Measurements from ENCODE around the gene NDUFB4. TPM values are rescaled to one million over a fixed set of nuclear protein-coding genes. Genes with fewer than 3 reads are reported as not detected.

NDUFB4 gene
- 84.1 and 135 TPM in 2 replicates for total RNA-seq (2014; rRNA removed; shearing (Covaris generic))

DNA sequence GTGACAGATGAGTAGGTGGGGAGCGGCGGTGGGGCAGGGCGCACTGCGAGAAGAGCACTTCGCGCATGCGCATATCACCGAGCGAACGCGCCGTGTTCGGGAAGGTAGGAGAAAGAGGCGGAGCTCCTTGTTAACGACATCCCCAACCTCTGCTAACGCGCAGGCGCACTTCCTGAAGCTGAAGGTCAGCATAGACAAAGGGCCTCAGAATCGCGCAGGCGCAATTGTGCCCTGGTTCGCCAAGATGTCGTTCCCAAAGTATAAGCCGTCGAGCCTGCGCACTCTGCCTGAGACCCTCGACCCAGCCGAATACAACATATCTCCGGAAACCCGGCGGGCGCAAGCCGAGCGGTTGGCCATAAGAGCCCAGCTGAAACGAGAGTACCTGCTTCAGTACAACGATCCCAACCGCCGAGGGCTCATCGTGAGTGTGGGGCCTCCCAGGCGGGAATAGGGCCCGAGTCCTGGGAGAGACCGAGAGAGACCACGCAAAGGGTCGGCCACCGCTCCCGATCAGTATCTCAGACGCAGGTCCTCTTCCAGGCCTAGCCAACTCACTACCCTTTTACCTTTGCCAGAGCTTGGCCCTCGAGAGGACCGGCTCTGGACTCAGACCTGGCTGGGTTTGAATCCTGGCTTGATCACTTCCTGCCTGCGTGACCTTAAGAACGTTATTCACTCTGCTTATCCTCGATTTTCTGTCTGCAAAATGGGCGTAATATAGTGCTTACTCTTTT lies at the start of gene NDUFB4:
NDUFB4 (plus strand) TSS at position 221 of the 737 bp plus-strand sequence; CDS start at position 245, 24 bp downstream.
- H3K4me1 ChIP-seq (replicated peaks) = no peaks in the 10 kb centered on the region; the same call in 1 of the 2 replicates
- DNase-seq (ENCODE audit: low read depth in 1 of 2, low spot score in 2 of 2) = peak; percentile 92 to 98
- no peaks in the 10 kb centered on the region for H3K27me3 ChIP-seq (replicated peaks)
- peaks cover 45% of the 10 kb centered on the region for H3K36me3 ChIP-seq
- peak within 1 kb of the TSS; percentile 86 for H3K27ac ChIP-seq
- H3K4me3 ChIP-seq = peak within 1 kb of the TSS; percentile 73
- no peaks in the 10 kb centered on the region for H3K9me3 ChIP-seq (replicated peaks)

GRCh38 chr3:120550546-120550945 lies 45.6 kb upstream of the NDUFB4 start:
- Histone ChIP-seq H3K36me3 (no peaks in the 10 kb centered on the region), H3K27ac (no peak overlapping the region), H3K4me3 (no peak overlapping the region), H3K27me3 (replicated peaks) (no peaks in the 10 kb centered on the region), H3K4me1 (replicated peaks) (no peaks in the 10 kb centered on the region), H3K9me3 (replicated peaks) (no peaks in the 10 kb centered on the region)
- no peak for DNase-seq (ENCODE audit: low read depth in 1 of 2, low spot score in 2 of 2)

DNA sequence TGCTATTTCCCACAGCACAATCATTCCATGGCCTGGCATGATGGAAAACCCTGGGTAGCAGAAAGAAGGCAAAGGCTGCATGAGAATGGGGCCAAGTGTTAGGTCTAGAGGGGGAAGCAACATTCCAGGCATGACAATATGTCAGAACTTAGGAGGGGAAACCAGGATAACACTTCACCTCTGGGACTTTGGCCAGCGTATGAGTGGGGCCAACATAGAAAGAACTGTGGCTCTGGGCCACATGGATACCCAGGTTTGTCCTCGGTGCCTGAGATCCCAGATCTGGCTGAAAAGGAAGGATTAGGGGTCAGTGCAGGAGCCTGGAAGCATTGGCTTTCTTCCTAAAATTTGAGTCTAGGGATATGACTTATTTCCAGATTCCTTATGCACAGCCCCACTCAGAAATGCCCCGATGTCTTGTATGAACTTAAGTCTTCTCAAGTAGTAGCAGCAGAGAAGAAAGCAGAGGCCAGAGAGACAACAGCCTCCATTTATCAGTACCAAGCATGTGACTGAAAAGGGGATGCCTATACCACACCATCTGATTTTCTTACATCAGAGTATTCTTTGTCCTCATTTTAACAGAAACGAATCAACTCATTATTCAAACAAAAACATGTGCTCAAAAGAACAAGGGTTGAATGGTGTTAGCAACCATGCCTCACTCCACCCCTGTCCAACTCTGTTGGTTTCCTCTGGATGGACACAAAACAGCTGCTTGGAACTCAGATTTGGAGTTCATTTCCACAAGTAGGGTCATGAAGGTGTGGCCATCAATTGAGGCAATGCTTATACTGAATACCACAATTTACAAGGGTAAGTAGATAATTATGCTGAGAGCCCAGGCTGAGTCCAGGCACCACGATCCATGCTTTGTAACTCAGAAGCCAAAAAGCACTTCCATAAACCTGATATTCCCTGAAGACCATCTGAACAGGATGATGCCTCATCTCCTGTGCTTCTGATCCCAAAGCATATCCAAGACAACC lies 43.7 kb upstream of the NDUFB4 start:
- H3K9me3 ChIP-seq (replicated peaks) = no peaks in the 10 kb centered on the region
- no peaks in the 10 kb centered on the region for H3K4me1 ChIP-seq (replicated peaks)
- no peak overlapping the region for H3K4me3 ChIP-seq
- no peaks in the 10 kb centered on the region for H3K27me3 ChIP-seq (replicated peaks)
- H3K27ac ChIP-seq = no peak overlapping the region
- DNase-seq (ENCODE audit: low read depth in 1 of 2, low spot score in 2 of 2) = no peak
- H3K36me3 ChIP-seq = no peaks in the 10 kb centered on the region

DNA sequence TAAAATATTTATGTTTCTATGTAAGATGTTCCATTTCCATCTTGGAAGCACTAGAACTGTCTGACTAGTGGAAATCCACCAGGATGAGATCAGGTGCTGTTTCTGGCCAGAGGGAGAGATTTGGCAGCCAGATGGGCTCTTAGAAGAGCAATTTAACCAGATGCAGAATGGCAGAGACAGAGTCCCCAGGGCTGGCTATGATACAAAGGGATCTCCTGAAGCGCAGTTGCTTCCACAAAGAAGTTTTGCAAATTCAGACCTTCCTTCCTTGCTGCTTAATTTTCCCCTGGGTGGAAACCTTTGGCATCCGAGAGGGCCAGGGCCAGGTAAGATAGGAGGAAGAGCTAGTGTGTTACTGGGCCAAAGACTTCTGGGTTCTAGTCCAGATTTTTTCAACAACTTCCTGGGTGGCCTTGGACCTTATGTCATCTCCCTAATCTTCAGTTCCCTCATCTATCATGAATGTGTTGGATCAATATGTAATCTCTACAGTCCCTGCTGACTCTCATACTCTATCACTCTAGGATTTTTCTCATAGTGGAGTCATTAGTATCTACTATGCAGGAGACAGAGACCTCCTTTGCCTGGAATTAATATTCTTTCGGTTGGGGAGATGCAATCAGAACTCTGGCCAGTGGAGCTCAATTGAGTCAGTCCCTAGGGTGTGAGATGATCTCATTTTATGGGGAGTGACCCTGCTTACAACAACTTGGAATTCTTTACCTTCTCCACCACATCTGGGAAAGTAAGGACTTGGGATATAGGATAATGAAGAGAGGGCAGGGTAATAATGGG lies 41.1 kb upstream of the NDUFB4 start:
- H3K4me1 ChIP-seq (replicated peaks) = peaks cover 11% of the 10 kb centered on the region
- no peaks in the 10 kb centered on the region for H3K36me3 ChIP-seq
- H3K27me3 ChIP-seq (replicated peaks) = no peaks in the 10 kb centered on the region
- H3K27ac ChIP-seq = no peak overlapping the region
- DNase-seq (ENCODE audit: low read depth in 1 of 2, low spot score in 2 of 2) = no peak
- H3K9me3 ChIP-seq (replicated peaks) = no peaks in the 10 kb centered on the region
- no peak overlapping the region for H3K4me3 ChIP-seq

DNA sequence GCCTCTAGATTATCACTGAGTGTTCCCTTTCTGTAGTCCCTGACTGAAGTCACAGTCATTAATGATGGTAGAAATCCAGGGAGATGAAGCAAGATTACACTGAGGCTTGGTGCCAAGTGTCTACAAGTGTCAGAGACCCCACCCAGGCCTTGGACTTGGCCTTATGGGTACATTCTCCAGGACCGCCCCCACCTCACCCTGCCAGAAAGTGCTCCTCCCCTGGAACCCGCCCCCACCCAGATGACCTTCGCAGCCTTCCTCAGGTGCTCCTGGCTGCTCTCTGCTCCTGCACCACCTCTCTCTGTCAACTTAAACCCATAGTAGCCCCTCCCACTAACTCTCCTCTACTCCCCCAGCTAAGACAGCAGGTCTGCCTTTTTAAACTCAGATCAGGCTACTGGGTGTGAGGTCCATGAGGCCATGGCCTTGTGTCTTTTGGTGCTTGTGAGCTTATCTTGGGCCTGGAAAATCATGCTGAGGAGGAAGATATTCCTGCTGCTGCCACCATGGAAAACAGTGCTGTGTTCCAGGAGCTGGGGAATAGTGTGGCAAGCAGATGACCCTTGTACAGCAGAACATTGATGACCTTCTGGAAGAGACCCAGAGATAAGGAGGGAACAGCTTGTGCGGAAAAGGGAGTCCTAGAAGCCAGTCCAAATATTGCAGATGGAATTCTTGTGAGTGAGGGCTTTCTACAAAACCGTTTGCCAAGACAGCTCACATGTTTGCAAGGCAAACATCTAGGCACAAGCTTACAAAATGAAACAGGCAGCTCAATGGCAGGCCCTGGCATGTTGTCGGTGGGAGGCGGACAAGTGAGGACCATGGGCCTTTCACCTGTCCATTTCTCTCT lies 40.3 kb upstream of the NDUFB4 start:
- Histone ChIP-seq H3K36me3 (no peaks in the 10 kb centered on the region), H3K27ac (no peak overlapping the region), H3K27me3 (replicated peaks) (no peaks in the 10 kb centered on the region), H3K4me1 (replicated peaks) (peaks cover 18% of the 10 kb centered on the region), H3K4me3 (no peak overlapping the region), H3K9me3 (replicated peaks) (no peaks in the 10 kb centered on the region)
- DNase-seq (ENCODE audit: low read depth in 1 of 2, low spot score in 2 of 2) = no peak

DNA sequence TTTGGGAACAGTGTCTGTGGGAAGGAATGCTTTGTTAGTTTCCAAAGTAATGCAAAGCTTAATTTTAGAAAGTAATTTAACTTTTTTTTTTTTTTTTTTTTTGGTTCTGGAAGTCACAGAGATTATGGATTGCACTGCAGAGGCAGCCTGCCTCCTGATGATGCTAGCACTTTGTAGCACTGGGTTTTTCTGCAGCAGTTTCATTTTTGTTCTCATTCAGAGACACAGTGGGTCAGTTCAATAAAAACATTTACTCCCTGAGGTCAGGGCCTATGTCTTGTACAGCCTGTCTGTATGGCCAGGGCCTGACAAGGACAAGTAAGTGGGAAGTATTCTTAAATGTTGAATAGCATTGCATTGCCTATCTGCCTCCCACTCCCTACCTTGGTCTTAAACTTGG lies 39.0 kb upstream of the NDUFB4 start:
- no peak overlapping the region for H3K27ac ChIP-seq
- DNase-seq (ENCODE audit: low read depth in 1 of 2, low spot score in 2 of 2) = no peak
- no peaks in the 10 kb centered on the region for H3K9me3 ChIP-seq (replicated peaks)
- no peak overlapping the region for H3K4me3 ChIP-seq
- no peaks in the 10 kb centered on the region for H3K27me3 ChIP-seq (replicated peaks)
- no peaks in the 10 kb centered on the region for H3K36me3 ChIP-seq
- H3K4me1 ChIP-seq (replicated peaks) = peaks cover 25% of the 10 kb centered on the region

DNA sequence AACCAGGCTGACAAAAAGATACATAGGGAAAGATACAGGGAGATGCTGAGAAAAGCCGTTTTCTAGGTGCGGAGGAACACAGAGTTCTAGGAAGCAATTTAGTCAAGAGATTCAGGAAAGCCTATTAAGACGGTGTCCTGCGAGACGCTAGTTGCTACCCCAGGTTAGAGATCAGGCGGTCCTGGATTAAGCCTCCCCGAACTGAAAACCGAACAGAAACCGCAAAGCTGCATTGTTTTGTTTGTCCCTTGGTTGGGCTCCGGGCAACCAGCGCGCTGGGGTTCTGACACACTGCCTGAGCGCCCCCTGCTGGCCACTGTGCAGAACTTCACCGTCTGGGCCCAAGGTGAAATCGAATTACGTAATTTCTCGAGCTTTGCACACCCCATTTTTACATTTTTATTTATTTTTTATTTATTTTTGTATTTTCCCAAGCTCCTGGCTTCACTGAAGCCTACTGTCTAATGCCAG lies 37.3 kb upstream of the NDUFB4 start:
- Histone ChIP-seq H3K9me3 (replicated peaks) (no peaks in the 10 kb centered on the region), H3K27ac (peak overlapping the region; percentile 88), H3K27me3 (replicated peaks) (no peaks in the 10 kb centered on the region), H3K4me3 (peak overlapping the region; percentile 42), H3K4me1 (replicated peaks) (peaks cover 25% of the 10 kb centered on the region), H3K36me3 (no peaks in the 10 kb centered on the region)
- peak; percentile 85 to 87 for DNase-seq (ENCODE audit: low read depth in 1 of 2, low spot score in 2 of 2)

DNA sequence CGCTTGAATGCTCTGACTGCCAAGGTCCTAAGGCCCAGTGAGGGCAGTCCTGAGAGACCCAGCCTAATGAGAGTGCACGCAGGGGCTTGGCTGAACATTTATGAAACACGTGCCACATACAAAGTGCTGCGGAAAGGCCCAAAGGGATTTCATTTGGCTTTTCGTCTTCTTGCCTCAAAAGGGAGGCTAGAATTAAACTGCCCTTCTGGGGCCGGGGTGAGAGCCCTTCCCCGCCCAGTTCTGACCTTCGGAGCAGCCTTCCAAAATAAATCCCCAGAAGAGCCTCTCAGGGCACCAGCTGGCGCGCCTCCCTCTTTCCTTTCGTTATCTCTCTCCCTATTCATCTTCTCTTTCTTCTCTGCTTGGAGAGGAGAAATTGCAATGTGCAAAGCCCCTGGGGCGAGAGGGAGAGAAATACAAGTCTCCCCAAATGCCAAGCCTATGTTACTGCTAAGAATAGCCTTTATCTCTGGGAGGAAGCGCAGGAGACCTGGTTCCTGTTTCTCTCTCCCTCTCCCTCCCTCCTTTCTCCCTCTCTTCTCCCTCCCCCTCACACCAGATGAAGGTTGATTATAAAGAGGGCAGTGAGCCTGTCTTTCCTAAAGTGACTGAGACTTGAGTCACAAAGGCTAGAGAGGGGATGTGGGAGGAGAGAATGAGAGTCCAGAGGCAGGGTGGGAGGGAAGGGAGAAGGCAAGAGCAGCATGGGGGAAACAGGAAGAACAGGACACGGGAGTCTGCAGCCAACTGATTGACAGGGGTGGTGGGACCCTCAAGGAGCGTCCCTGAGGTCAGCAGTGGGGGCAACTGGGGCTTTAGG lies 36.7 kb upstream of the NDUFB4 start:
- peak; percentile 74 to 84 for DNase-seq (ENCODE audit: low read depth in 1 of 2, low spot score in 2 of 2)
- Histone ChIP-seq H3K4me3 (peak overlapping the region; percentile 42), H3K4me1 (replicated peaks) (peaks cover 25% of the 10 kb centered on the region), H3K9me3 (replicated peaks) (no peaks in the 10 kb centered on the region), H3K27me3 (replicated peaks) (no peaks in the 10 kb centered on the region), H3K36me3 (no peaks in the 10 kb centered on the region), H3K27ac (peak overlapping the region; percentile 88)

DNA sequence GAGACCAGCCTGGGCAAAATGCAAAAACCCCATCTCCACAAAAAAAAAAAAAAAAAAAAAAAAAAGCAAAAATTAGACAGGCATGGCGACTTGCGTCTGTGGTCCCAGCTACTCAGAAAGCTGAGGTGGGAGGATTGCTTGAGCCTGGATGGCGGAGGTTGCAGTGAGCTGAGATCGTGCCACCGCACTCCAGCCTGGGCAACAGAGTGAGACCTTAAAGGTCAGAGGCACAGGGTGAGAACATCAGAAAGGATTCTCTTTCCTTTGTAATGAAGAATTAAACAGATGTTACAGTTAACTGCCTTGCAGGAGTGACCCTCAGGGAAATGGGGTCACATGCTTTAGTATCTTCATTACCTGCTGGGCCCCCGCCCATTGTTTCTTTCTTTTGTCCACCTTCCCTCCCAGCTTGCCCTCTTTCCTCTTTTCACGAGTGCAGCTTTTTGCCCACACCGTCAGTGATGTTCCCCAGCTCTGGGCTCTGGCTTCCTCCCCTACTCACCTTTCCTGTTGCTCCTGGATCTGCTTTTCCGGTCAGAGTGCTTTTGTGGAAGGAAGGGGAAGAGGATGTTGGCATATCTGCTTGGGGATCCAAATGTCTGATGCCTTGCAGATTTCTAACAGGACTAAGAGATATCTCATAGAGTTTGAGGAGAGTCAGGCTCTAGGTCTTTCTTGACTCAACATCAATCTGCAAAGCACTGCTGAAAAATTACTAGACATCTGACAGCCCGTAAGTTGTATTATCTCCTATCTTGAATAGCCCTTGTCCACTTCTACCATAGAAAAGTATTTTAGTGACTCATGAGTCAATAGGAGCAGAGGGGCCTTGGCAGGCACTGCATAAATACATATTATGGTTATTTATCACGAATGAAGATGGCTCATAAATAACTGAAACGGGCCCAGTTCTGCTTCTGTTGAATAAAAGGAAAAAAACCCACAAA lies 35.6 kb upstream of the NDUFB4 start:
- Histone ChIP-seq H3K36me3 (no peaks in the 10 kb centered on the region), H3K4me3 (no peak overlapping the region), H3K27ac (no peak overlapping the region), H3K9me3 (replicated peaks) (no peaks in the 10 kb centered on the region), H3K27me3 (replicated peaks) (no peaks in the 10 kb centered on the region), H3K4me1 (replicated peaks) (peaks cover 25% of the 10 kb centered on the region)
- DNase-seq (ENCODE audit: low read depth in 1 of 2, low spot score in 2 of 2) = no peak

- Histone ChIP-seq H3K4me1 (replicated peaks) (peaks cover 25% of the 10 kb centered on the region), H3K4me3 (no peak overlapping the region), H3K27me3 (replicated peaks) (no peaks in the 10 kb centered on the region), H3K27ac (no peak overlapping the region), H3K9me3 (replicated peaks) (no peaks in the 10 kb centered on the region), H3K36me3 (no peaks in the 10 kb centered on the region)
- DNase-seq (ENCODE audit: low read depth in 1 of 2, low spot score in 2 of 2) = peak; percentile 56 to 60
Observed at GRCh38 chr3:120561251-120562045, 34.7 kb upstream of the NDUFB4 start.

Data from SJSA1 (cell line).